PC-3 (cell line): ENCODE results near the gene LEP. TPM values are rescaled to one million over a fixed set of nuclear protein-coding genes. Genes with fewer than 3 reads are reported as not detected.

Experiments
- ATAC-seq: fragments of 200-7000 bp; cut with Tn5 transposase; 2 replicates; pipeline ENCODE4 v1.9.1; 2020; ENCODE audit warnings: mild to moderate bottlenecking, moderate library complexity
- BruUV-seq: library from RNA; stranded (reverse); fragments of 400-500 nt; replicated peaks from 2 replicates; lab custom pipeline; 2021; lab: Mats Ljungman, UMichigan
- CTCF ChIA-PET: fragments of 300-600 bp; sonication (Branson Sonifier 250); formaldehyde crosslinking; loops from one replicate; lab custom pipeline; 2022; ENCODE audit warnings: antibody characterized with exemption; lab: Charles Lee
- POLR2A ChIA-PET: fragments of 300-600 bp; sonication (Branson Sonifier 250); formaldehyde crosslinking; loops from one replicate; lab custom pipeline; 2022; ENCODE audit warnings: antibody characterized with exemption; ENCODE audit not compliant: unreplicated experiment; lab: Charles Lee
- DNase-seq: peaks from one replicate; pipeline ENCODE4 v3.0.0-alpha.2; 2015
- H2AFZ ChIP-seq: fragments of 300-600 bp; sonication (generic); 2 replicates; pipeline ENCODE4 v1.6.0; 2016; ENCODE audit warnings: antibody characterized with exemption, low read length
- H3F3A ChIP-seq: fragments of 300-600 bp; sonication (generic); one replicate; pipeline ENCODE4 v1.6.0; 2017; ENCODE audit warnings: antibody characterized with exemption, low read length, control low read depth, mild to moderate bottlenecking; ENCODE audit not compliant: unreplicated experiment
- H3K27ac ChIP-seq: fragments of 300-600 bp; sonication (generic); 2 replicates; pipeline ENCODE4 v1.5.1; 2016; ENCODE audit warnings: mild to moderate bottlenecking, low read length
- H3K27me3 ChIP-seq: fragments of 300-600 bp; sonication (generic); 2 replicates; pipeline ENCODE4 v1.6.1; 2016; ENCODE audit warnings: low read length, mixed read lengths
- H3K36me3 ChIP-seq: fragments of 300-600 bp; sonication (generic); 2 replicates; pipeline ENCODE4 v1.6.1; 2016; ENCODE audit warnings: low read depth, mixed run types, low read length, mixed read lengths
- H3K4me1 ChIP-seq: fragments of 300-600 bp; sonication (generic); 2 replicates; pipeline ENCODE4 v1.5.1; 2016; ENCODE audit warnings: low read length; ENCODE audit not compliant: insufficient read depth
- H3K4me2 ChIP-seq: fragments of 300-600 bp; sonication (generic); 2 replicates; pipeline ENCODE4 v1.6.0; 2016; ENCODE audit warnings: low read length
- H3K4me3 ChIP-seq: fragments of 300-600 bp; sonication (generic); 2 replicates; pipeline ENCODE4 v1.5.1; 2016; ENCODE audit warnings: mild to moderate bottlenecking, low read length, mixed read lengths
- H3K79me2 ChIP-seq: fragments of 300-600 bp; sonication (generic); 2 replicates; pipeline ENCODE4 v1.6.1; 2017; ENCODE audit warnings: low read length, mixed read lengths
- H3K9ac ChIP-seq: fragments of 300-600 bp; sonication (generic); 2 replicates; pipeline ENCODE4 v1.6.0; 2016; ENCODE audit warnings: mild to moderate bottlenecking, low read length
- H3K9me2 ChIP-seq: fragments of 300-600 bp; sonication (generic); replicated peaks from 2 replicates; pipeline ENCODE4 v1.6.1; 2016; ENCODE audit warnings: mixed run types, low read length, mixed read lengths
- H3K9me3 ChIP-seq: fragments of 300-600 bp; sonication (generic); 2 replicates; pipeline ENCODE4 v1.6.1; 2016; ENCODE audit warnings: low read length, mixed read lengths
- H4K20me1 ChIP-seq: fragments of 300-600 bp; sonication (generic); 2 replicates; pipeline ENCODE4 v1.6.1; 2016; ENCODE audit warnings: low read length, mixed read lengths
- CTCF ChIP-seq: fragments of 300-600 bp; sonication (generic); conservative IDR thresholded peaks from 2 replicates; pipeline ENCODE4 v1.5.1; 2017; ENCODE audit warnings: antibody characterized with exemption, low read depth, mild to moderate bottlenecking, low read length
- EZH2 ChIP-seq: fragments of 300-600 bp; sonication (generic); IDR thresholded peaks from one replicate; pipeline ENCODE4 v1.6.1; 2017; ENCODE audit warnings: antibody characterized with exemption, mild to moderate bottlenecking, low read length; ENCODE audit not compliant: unreplicated experiment
- EZH2phosphoT487 ChIP-seq: fragments of 300-600 bp; sonication (generic); IDR thresholded peaks from 2 replicates; pipeline ENCODE4 v1.6.1; 2018; ENCODE audit warnings: mild to moderate bottlenecking, antibody characterized with exemption, low read length, borderline replicate concordance
- intact Hi-C: fragments of 100-400 bp; cut with micrococcal nuclease; formaldehyde crosslinking; loops from 2 replicates; pipeline ENCODE4 v1.9.0; 2023
- total RNA-seq: library from RNA; depleted of rRNA; stranded (reverse); fragments of >200 nt; gene quantifications from 2 replicates; pipeline ENCODE4 v1.2.3, GENCODE V29; 2014

The LEP gene
- total RNA-seq, 1 experiment from 2014 or later = not detected

GRCh38 chr7:128259131-128260061 lies 18.3 kb downstream of the LEP start:
- H3K9ac ChIP-seq = peak overlapping the region; percentile 79
- DNase-seq = peak; percentile 86
- H3K9me2 ChIP-seq = no peaks in the 10 kb centered on the region
- peak overlapping the region; percentile 55 for H3K4me3 ChIP-seq
- peak overlapping the region; percentile 88 for H3K4me2 ChIP-seq
- TF ChIP-seq CTCF (no peak), EZH2 (no peak), EZH2phosphoT487 (no peak)
- ATAC-seq = peak; percentile 81
- no TSS peak for BruUV-seq
- H3K27ac ChIP-seq = peak overlapping the region; percentile 99
- intact Hi-C loops = no loop called here
- H3K36me3 ChIP-seq = no peaks in the 10 kb centered on the region
- no peaks in the 10 kb centered on the region for H3K27me3 ChIP-seq
- H2AFZ ChIP-seq = peak overlapping the region; percentile 81
- H3K79me2 ChIP-seq = no peaks in the 10 kb centered on the region
- H3K4me1 ChIP-seq = peaks cover 17% of the 10 kb centered on the region
- no peaks in the 10 kb centered on the region for H4K20me1 ChIP-seq
- no peaks in the 10 kb centered on the region for H3K9me3 ChIP-seq
- POLR2A ChIA-PET = no interaction called here
- H3F3A ChIP-seq = peaks cover 4% of the 10 kb centered on the region
- CTCF ChIA-PET = interaction anchor here (0.6 kb wide), 1 partner anchor 8 kb away, joined by 3 read pairs; no protein-coding TSS in a partner anchor

- ATAC-seq (no peak), DNase-seq (no peak)
- no peaks in the 10 kb centered on the region for H3K27me3 ChIP-seq
- H3K27ac ChIP-seq = peak overlapping the region; percentile 99
- POLR2A ChIA-PET = interaction anchor here (0.6 kb wide), 1 partner anchor 26 kb away, joined by 6 read pairs; no protein-coding TSS in a partner anchor
- peak overlapping the region; percentile 52 for H3K9ac ChIP-seq
- H3K9me3 ChIP-seq = no peaks in the 10 kb centered on the region
- H3K79me2 ChIP-seq = no peaks in the 10 kb centered on the region
- H3K4me1 ChIP-seq = peaks cover 17% of the 10 kb centered on the region
- intact Hi-C loops = no loop called here
- peak overlapping the region; percentile 88 for H3K4me2 ChIP-seq
- peaks cover 4% of the 10 kb centered on the region for H3F3A ChIP-seq
- H3K9me2 ChIP-seq = no peaks in the 10 kb centered on the region
- no peaks in the 10 kb centered on the region for H4K20me1 ChIP-seq
- no TSS peak for BruUV-seq
- CTCF ChIA-PET = no interaction called here
- TF ChIP-seq CTCF (no peak), EZH2phosphoT487 (no peak), EZH2 (no peak)
- peak overlapping the region; percentile 37 for H2AFZ ChIP-seq
- 0 out of 2 replicates have a peak overlapping the region, but pooled peaks have one; percentile 55 for H3K4me3 ChIP-seq
- H3K36me3 ChIP-seq = no peaks in the 10 kb centered on the region
Measured at GRCh38 chr7:128260069-128260795, 19.2 kb downstream of the LEP start.
